ENCODE data around the gene CRIM1. TPM values are rescaled to one million over a fixed set of nuclear protein-coding genes. Genes with fewer than 3 reads are reported as not detected.

The CRIM1 gene
- total RNA-seq, 4 donors from 2014 or later: 72.6 to 162 (median 112) TPM

- 52% methylated on average over 4 of the region's 4 CpGs for WGBS
- Histone ChIP-seq H3K27ac (no peak overlapping the region), H3K36me3 (no peaks in the 10 kb centered on the region), H3K4me3 (no peak overlapping the region), H3K27me3 (no peaks in the 10 kb centered on the region), H3K9me3 (no peaks in the 10 kb centered on the region), H3K4me1 (peaks cover 17% of the 10 kb centered on the region)
- TF ChIP-seq POLR2A (IDR thresholded peaks at IDR 0.05): no peak
- no peak for TF ChIP-seq CTCF (IDR thresholded peaks at IDR 0.05)
- no peak for TF ChIP-seq EP300 (IDR thresholded peaks at IDR 0.05)
- no peak for TF ChIP-seq POLR2AphosphoS5 (IDR thresholded peaks at IDR 0.05)
- no peak for DNase-seq (ENCODE audit: low spot score in 2 of 2)
Observed at GRCh38 chr2:36333350-36334012, 22.1 kb upstream of the CRIM1 start.

GRCh38 chr2:36335597-36335996 is 20.0 kb upstream of the CRIM1 start:
- Histone ChIP-seq H3K36me3 (no peaks in the 10 kb centered on the region), H3K9me3 (no peaks in the 10 kb centered on the region), H3K4me3 (no peak overlapping the region), H3K27ac (no peak overlapping the region), H3K4me1 (peaks cover under 1% of the 10 kb centered on the region), H3K27me3 (no peaks in the 10 kb centered on the region)
- DNase-seq (ENCODE audit: low spot score in 2 of 2): no peak
- WGBS: 90% methylated on average over 5 of the region's 5 CpGs
- TF ChIP-seq CTCF (IDR thresholded peaks at IDR 0.05) (no peak), EP300 (IDR thresholded peaks at IDR 0.05) (no peak), POLR2A (IDR thresholded peaks at IDR 0.05) (no peak), POLR2AphosphoS5 (IDR thresholded peaks at IDR 0.05) (no peak)

GRCh38 chr2:36336321-36336720 is 19.3 kb upstream of the CRIM1 start:
- Histone ChIP-seq H3K27ac (no peak overlapping the region), H3K4me1 (no peaks in the 10 kb centered on the region), H3K9me3 (no peaks in the 10 kb centered on the region), H3K27me3 (no peaks in the 10 kb centered on the region), H3K4me3 (no peak overlapping the region), H3K36me3 (no peaks in the 10 kb centered on the region)
- DNase-seq (ENCODE audit: low spot score in 2 of 2): no peak
- TF ChIP-seq EP300 (IDR thresholded peaks at IDR 0.05) (no peak), CTCF (IDR thresholded peaks at IDR 0.05) (no peak)
- 96% methylated on average over 2 of the region's 2 CpGs for WGBS

GRCh38 chr2:36337354-36337753 is 18.2 kb upstream of the CRIM1 start:
- TF ChIP-seq POLR2A (IDR thresholded peaks at IDR 0.05) (no peak), CTCF (IDR thresholded peaks at IDR 0.05) (no peak), EP300 (IDR thresholded peaks at IDR 0.05) (no peak), POLR2AphosphoS5 (IDR thresholded peaks at IDR 0.05) (no peak)
- Histone ChIP-seq H3K36me3 (no peaks in the 10 kb centered on the region), H3K27me3 (no peaks in the 10 kb centered on the region), H3K27ac (no peak overlapping the region), H3K9me3 (no peaks in the 10 kb centered on the region), H3K4me3 (no peak overlapping the region), H3K4me1 (no peaks in the 10 kb centered on the region)
- DNase-seq (ENCODE audit: low spot score in 2 of 2): no peak

GRCh38 chr2:36338124-36338826 is 17.3 kb upstream of the CRIM1 start:
- TF ChIP-seq CTCF (IDR thresholded peaks at IDR 0.05) (no peak), POLR2A (IDR thresholded peaks at IDR 0.05) (no peak), EP300 (IDR thresholded peaks at IDR 0.05) (no peak), POLR2AphosphoS5 (IDR thresholded peaks at IDR 0.05) (no peak)
- Histone ChIP-seq H3K27ac (no peak overlapping the region), H3K27me3 (no peaks in the 10 kb centered on the region), H3K4me1 (no peaks in the 10 kb centered on the region), H3K4me3 (no peak overlapping the region), H3K36me3 (no peaks in the 10 kb centered on the region), H3K9me3 (no peaks in the 10 kb centered on the region)
- no peak for DNase-seq (ENCODE audit: low spot score in 2 of 2)
- 64% methylated on average over 3 of the region's 3 CpGs for WGBS

Data from suprapubic skin (tissue), 4 donors.